Sigmoid colon (tissue), 7 donors: ENCODE results near the gene CDKAL1. TPM values are rescaled to one million over a fixed set of nuclear protein-coding genes. Genes with fewer than 3 reads are reported as not detected.
"Not testable (repeated sequence)": the region's sequence is repeated elsewhere in the genome, so short reads cannot be mapped to it uniquely, and the experiment has no call there.

Experiments
- DNase-seq: peaks from one replicate; pipeline ENCODE4 v3.0.0-alpha.2; 2019
- H3K27ac ChIP-seq, 4 donors: fragments of 200-600 bp; sonication (generic); one replicate each; pipeline ENCODE4 v1.5.1; 2016 to 2019; ENCODE audit warnings: mild to moderate bottlenecking in 1 of 4
- H3K27me3 ChIP-seq, 3 donors: fragments of 200-600 bp; sonication (generic); one replicate each; pipeline ENCODE4 v1.5.1; 2019; ENCODE audit warnings: mild to moderate bottlenecking in 1 of 3
- H3K36me3 ChIP-seq, 4 donors: fragments of 200-600 bp; sonication (generic); one replicate each; pipeline ENCODE4 v1.5.1; 2016 to 2019
- H3K4me1 ChIP-seq, 4 donors: fragments of 200-600 bp; sonication (generic); one replicate each; pipeline ENCODE4 v1.5.1; 2017 to 2019
- H3K4me3 ChIP-seq, 4 donors: fragments of 200-600 bp; sonication (generic); one replicate each; pipeline ENCODE4 v1.5.1; 2017 to 2019; ENCODE audit warnings: mild to moderate bottlenecking in 2 of 4, moderate library complexity in 1 of 4
- H3K9me3 ChIP-seq, 4 donors: fragments of 200-600 bp in 3 of 4; sonication (generic) in 3 of 4; one replicate each; pipeline versions ENCODE4 v1.5.1 to v1.6.1; 2013 to 2019
- EP300 ChIP-seq, 4 donors: sonication (generic); formaldehyde crosslinking; IDR thresholded peaks; one replicate each; pipeline ENCODE4 v1.6.1; 2017; ENCODE audit warnings: antibody characterized with exemption in 4 of 4
- POLR2A ChIP-seq, 2 donors: fragments of 450-650 bp; IDR thresholded peaks; one replicate each; pipeline ENCODE4 v1.6.1; 2016; ENCODE audit warnings: antibody characterized with exemption in 2 of 2, mild to moderate bottlenecking in 2 of 2, moderate library complexity in 2 of 2
- POLR2AphosphoS5 ChIP-seq, 4 donors: sonication (generic); formaldehyde crosslinking; IDR thresholded peaks; one replicate each; pipeline ENCODE4 v1.6.1; 2017; ENCODE audit warnings: antibody characterized with exemption in 4 of 4
- WGBS, 2 donors: extraction: QIAGEN DNeasy Blood & Tissue Kit; methylation state at CpG; one replicate each; pipeline ENCODE4 v1.1.7; 2013; 5-methylcytosine and 5-hydroxymethylcytosine counted together
- intact Hi-C: fragments of 100-400 bp; cut with DNase I; formaldehyde crosslinking; loops from one replicate; pipeline ENCODE4 v1.15.1; 2023
- polyA plus RNA-seq, 3 donors: library from polyadenylated mRNA; stranded (reverse); fragments of 200-250 nt; gene quantifications; one replicate each; pipeline ENCODE4 v1.2.3, GENCODE V29; 2013
- total RNA-seq, 4 donors: library from RNA; depleted of rRNA; stranded (reverse); fragments of >200 nt; gene quantifications; one replicate each; pipeline ENCODE4 v1.1.0, GENCODE V29; 2016
- TF ChIP-seq, protein P1 (sequence below), 4 experiments: fragments of 450-650 bp in 3 of 4; fragments of 200-600 bp in 1 of 4; IDR thresholded peaks; one replicate each; pipeline ENCODE4 v1.5.1; 2016 to 2019; ENCODE audit warnings: antibody characterized with exemption in 4 of 4, mild to moderate bottlenecking in 3 of 4, moderate library complexity in 2 of 4
- donor health status: healthy with polysubstance abuse.
- donor health status: Bipolar disorder and iron deficiency.
- donor health status: healthy.

CDKAL1 gene
- total and polyA plus RNA-seq, 7 donors: 2.8 to 14.7 (median 11.4) TPM

DNA sequence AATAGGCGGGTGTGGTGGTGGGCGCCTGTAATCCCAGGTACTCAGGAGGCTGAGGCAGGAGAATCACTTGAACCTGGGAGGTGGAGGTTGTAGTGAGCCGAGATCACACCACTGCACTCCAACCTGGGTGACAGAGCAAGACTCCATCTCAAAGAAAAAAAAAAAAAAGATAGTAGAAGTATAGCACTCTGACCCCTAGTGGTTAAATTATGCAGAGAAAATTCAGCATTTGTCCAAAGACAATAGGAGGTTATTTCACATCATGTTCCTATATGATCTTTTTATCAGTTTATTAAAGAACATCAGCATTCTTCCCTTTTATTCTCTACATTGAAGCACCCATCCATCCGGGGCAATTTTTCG lies 5.2 kb upstream of the CDKAL1 start:
- WGBS, 2 donors: 20 to 30% methylated on average over 5 of the region's 5 CpGs
- intact Hi-C loops: loop anchor here (1.0 to 2.0 kb wide), 2 partner anchors 237 to 436 kb away; no protein-coding TSS in a partner anchor
- DNase-seq, H3K4me3 ChIP-seq, H3K9me3 ChIP-seq, H3K36me3 ChIP-seq, H3K27ac ChIP-seq, H3K27me3 ChIP-seq: not testable (repeated sequence)
- H3K4me1 ChIP-seq: peaks cover 0 to 13% (median 8%) of the 10 kb centered on the region in 4 donors
- TF ChIP-seq, protein P1, sequence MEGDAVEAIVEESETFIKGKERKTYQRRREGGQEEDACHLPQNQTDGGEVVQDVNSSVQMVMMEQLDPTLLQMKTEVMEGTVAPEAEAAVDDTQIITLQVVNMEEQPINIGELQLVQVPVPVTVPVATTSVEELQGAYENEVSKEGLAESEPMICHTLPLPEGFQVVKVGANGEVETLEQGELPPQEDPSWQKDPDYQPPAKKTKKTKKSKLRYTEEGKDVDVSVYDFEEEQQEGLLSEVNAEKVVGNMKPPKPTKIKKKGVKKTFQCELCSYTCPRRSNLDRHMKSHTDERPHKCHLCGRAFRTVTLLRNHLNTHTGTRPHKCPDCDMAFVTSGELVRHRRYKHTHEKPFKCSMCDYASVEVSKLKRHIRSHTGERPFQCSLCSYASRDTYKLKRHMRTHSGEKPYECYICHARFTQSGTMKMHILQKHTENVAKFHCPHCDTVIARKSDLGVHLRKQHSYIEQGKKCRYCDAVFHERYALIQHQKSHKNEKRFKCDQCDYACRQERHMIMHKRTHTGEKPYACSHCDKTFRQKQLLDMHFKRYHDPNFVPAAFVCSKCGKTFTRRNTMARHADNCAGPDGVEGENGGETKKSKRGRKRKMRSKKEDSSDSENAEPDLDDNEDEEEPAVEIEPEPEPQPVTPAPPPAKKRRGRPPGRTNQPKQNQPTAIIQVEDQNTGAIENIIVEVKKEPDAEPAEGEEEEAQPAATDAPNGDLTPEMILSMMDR (IDR thresholded peaks at IDR 0.05): peak; percentile 31 to 50 (median 34)

DNA sequence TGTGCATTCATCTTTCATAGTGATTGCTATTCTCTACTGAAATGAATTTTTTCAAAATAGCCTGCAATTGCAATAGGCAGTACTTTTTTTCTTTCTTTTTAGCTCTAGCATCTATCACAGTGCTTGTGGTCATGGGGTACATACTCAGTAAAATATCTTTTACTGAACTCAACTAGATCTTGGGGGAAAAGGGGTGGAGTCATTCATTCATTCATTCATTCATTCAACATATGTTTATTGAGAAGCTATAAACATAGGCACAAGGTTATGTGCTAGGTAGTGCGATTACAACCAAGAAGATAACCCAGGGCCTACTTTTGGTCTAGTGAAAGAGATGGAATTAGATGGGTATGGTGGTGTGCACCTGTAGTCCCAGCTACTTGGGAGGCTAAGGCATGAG lies 1.4 kb upstream of the CDKAL1 start:
- Histone ChIP-seq H3K36me3 (no peaks in the 10 kb centered on the region), H3K4me1 (peaks cover 0 to 31% (median 21%) of the 10 kb centered on the region in 4 donors), H3K27me3 (no peaks in the 10 kb centered on the region), H3K27ac (no peak overlapping the region), H3K4me3 (no peak overlapping the region), H3K9me3 (no peaks in the 10 kb centered on the region)
- TF ChIP-seq POLR2A (IDR thresholded peaks at IDR 0.05): no peak
- no peak for TF ChIP-seq POLR2AphosphoS5 (IDR thresholded peaks at IDR 0.05)
- no peak for TF ChIP-seq EP300 (IDR thresholded peaks at IDR 0.05)
- TF ChIP-seq, protein P1 (IDR thresholded peaks at IDR 0.05): no peak
- DNase-seq: no peak
- 94 to 97% methylated on average over 1 of the region's 1 CpG for WGBS, 2 donors
- intact Hi-C loops: no loop called here

DNA sequence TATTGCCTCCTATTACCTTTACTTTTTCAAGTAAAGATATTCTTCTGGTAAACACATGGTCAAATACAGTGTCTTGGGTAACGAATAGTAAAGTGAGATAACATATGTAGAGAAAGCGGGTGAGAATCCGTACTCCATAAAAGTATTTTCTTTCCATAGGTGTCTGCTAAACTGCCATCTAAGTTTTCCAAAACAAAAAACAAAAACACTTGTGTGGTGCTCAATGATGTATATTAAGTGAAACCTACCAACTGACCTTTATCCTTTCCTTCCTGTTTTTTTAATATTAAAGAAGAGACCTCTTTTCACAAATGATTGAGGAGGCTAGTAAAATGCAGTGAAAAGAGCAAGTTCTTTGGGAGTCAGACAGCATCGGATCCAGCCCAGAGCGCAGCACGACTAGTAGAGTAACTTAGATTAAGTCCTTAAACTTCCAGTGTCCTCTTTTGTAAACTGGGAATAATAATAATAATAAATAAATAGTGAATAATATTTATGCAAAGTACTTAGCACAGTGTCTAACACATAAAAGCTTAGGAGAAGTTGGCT lies 437 bp upstream of the CDKAL1 start:
- no peaks in the 10 kb centered on the region for H3K36me3 ChIP-seq
- H3K9me3 ChIP-seq: no peaks in the 10 kb centered on the region
- 46 to 50% methylated on average over 6 of the region's 6 CpGs for WGBS, 2 donors
- H3K27ac ChIP-seq: peak overlapping the region; percentile 86 to 90 (median 88)
- TF ChIP-seq POLR2A (IDR thresholded peaks at IDR 0.05) (no peak), EP300 (IDR thresholded peaks at IDR 0.05) (peak in 1 of 4 donors; percentile 6)
- peak overlapping the region; percentile 72 to 79 (median 78) for H3K4me3 ChIP-seq
- H3K27me3 ChIP-seq: no peaks in the 10 kb centered on the region
- H3K4me1 ChIP-seq: peaks cover 0 to 28% (median 17%) of the 10 kb centered on the region in 4 donors
- DNase-seq: no peak
- intact Hi-C loops: loop anchor here (2.0 kb wide), 2 partner anchors 133 to 439 kb away; partner anchors contain the start of gene E2F3

DNA sequence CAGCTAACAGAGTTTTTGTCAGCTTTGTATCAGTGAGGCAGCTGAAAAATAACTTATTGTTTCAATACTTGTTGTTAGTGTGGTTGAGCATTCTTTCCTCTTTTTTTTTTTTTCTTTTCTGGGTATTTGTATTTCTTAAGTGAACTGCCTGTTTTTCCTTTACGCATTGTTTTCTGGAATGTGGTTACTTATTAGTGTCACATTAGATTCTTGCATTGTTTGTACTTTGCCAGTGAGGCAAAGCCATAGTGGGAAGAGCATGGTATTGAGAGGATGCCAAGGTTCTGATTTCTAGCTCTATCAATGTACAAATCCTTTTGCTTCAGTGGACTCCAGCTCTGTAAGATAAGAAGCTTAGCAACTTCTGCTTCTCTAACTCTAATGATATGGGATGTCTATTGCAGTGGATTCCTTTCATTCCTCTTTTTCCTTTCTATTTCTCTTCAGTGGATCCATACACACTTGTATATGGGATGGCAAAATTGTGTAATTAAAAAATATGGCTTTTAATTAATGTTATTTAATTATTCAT lies 3.9 kb downstream of the CDKAL1 start:
- no peak for DNase-seq
- Histone ChIP-seq H3K27ac (no peak overlapping the region), H3K9me3 (no peaks in the 10 kb centered on the region), H3K4me1 (peaks cover 0 to 34% (median 20%) of the 10 kb centered on the region in 4 donors), H3K27me3 (no peaks in the 10 kb centered on the region), H3K36me3 (no peaks in the 10 kb centered on the region), H3K4me3 (no peak overlapping the region)
- no peak for TF ChIP-seq POLR2AphosphoS5 (IDR thresholded peaks at IDR 0.05)
- TF ChIP-seq, protein P1 (IDR thresholded peaks at IDR 0.05): no peak
- no peak for TF ChIP-seq EP300 (IDR thresholded peaks at IDR 0.05)
- no peak for TF ChIP-seq POLR2A (IDR thresholded peaks at IDR 0.05)
- 40 to 98% methylated on average over 1 of the region's 1 CpG for WGBS, 2 donors
- intact Hi-C loops: no loop called here

DNA sequence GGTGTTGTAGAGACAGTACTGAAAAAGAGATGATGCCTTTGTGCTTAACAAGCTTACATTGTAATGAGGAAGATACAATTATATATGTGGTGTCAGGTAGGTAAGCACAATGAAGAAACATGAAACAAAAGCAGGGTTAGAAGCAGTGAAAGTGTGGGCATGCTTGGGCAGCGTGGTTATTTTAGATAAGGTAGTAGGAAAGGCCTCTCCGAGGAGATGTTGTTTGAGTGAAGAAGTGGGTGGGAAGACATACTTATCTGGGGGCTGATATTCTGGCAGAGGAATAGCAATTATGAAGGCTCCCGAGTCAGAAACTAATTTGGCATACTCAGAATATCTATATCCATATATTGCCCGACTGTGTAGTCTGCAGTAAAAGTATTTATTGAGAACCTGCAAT lies 4.7 kb downstream of the CDKAL1 start:
- no peak for DNase-seq
- H3K4me3 ChIP-seq: no peak overlapping the region
- WGBS, 2 donors: 86 to 93% methylated on average over 4 of the region's 4 CpGs
- no peaks in the 10 kb centered on the region for H3K36me3 ChIP-seq
- TF ChIP-seq POLR2AphosphoS5 (IDR thresholded peaks at IDR 0.05): no peak
- no peak for TF ChIP-seq EP300 (IDR thresholded peaks at IDR 0.05)
- no peak for TF ChIP-seq POLR2A (IDR thresholded peaks at IDR 0.05)
- TF ChIP-seq, protein P1 (IDR thresholded peaks at IDR 0.05): no peak
- no peaks in the 10 kb centered on the region for H3K9me3 ChIP-seq
- H3K27ac ChIP-seq: no peak overlapping the region
- intact Hi-C loops: no loop called here
- peaks cover 0 to 33% (median 20%) of the 10 kb centered on the region in 4 donors for H3K4me1 ChIP-seq
- H3K27me3 ChIP-seq: no peaks in the 10 kb centered on the region
